ENCODE results near the gene PPP1CB. TPM values are rescaled to one million over a fixed set of nuclear protein-coding genes. Genes with fewer than 3 reads are reported as not detected.

Gene PPP1CB
- total and polyA plus RNA-seq, 5 donors = 126 to 417 (median 380) TPM

- Histone ChIP-seq H3K27ac (ENCODE audit: low read length) (no peak overlapping the region), H3K4me3 (ENCODE audit: low read length) (no peak overlapping the region), H3K9me3 (ENCODE audit: control insufficient read depth, low read length) (no peaks in the 10 kb centered on the region), H3K4me1 (ENCODE audit: control insufficient read depth, insufficient read depth, low read length) (no peaks in the 10 kb centered on the region), H3K27me3 (ENCODE audit: control insufficient read depth, insufficient read depth) (no peaks in the 10 kb centered on the region)
- DNase-seq (no peak), ATAC-seq (peak; percentile 19 to 74)
- intact Hi-C loops (cut with DNase I) = no loop called here
- 4% methylated on average over 8 of the region's 8 CpGs for WGBS
These were observed 69.8 kb downstream of the PPP1CB start for GRCh38 chr2:28821295-28821958.

- H3K27ac ChIP-seq (ENCODE audit: low read length) = no peak overlapping the region
- H3K9me3 ChIP-seq (ENCODE audit: control insufficient read depth, low read length) = no peaks in the 10 kb centered on the region
- intact Hi-C loops (cut with DNase I) = no loop called here
- no peaks in the 10 kb centered on the region for H3K27me3 ChIP-seq (ENCODE audit: control insufficient read depth, insufficient read depth)
- ATAC-seq (no peak), DNase-seq (no peak)
- H3K4me3 ChIP-seq (ENCODE audit: low read length) = no peak overlapping the region
- no peaks in the 10 kb centered on the region for H3K4me1 ChIP-seq (ENCODE audit: control insufficient read depth, insufficient read depth, low read length)
These were observed 70.4 kb downstream of the PPP1CB start for GRCh38 chr2:28822036-28822435.

GRCh38 chr2:28824207-28824606 lies 72.6 kb downstream of the PPP1CB start:
- H3K9me3 ChIP-seq (ENCODE audit: control insufficient read depth, low read length) = no peaks in the 10 kb centered on the region
- 96% methylated on average over 2 of the region's 2 CpGs for WGBS
- ATAC-seq (no peak), DNase-seq (no peak)
- no peaks in the 10 kb centered on the region for H3K4me1 ChIP-seq (ENCODE audit: control insufficient read depth, insufficient read depth, low read length)
- intact Hi-C loops (cut with DNase I) = no loop called here
- H3K27ac ChIP-seq (ENCODE audit: low read length) = no peak overlapping the region
- no peak overlapping the region for H3K4me3 ChIP-seq (ENCODE audit: low read length)
- no peaks in the 10 kb centered on the region for H3K27me3 ChIP-seq (ENCODE audit: control insufficient read depth, insufficient read depth)

GRCh38 chr2:28824870-28825269 lies 73.2 kb downstream of the PPP1CB start:
- H3K4me3 ChIP-seq (ENCODE audit: low read length) = no peak overlapping the region
- intact Hi-C loops (cut with DNase I) = no loop called here
- no peak for ATAC-seq
- H3K27ac ChIP-seq (ENCODE audit: low read length) = no peak overlapping the region
- no peak for DNase-seq
- H3K27me3 ChIP-seq (ENCODE audit: control insufficient read depth, insufficient read depth) = no peaks in the 10 kb centered on the region
- no peaks in the 10 kb centered on the region for H3K4me1 ChIP-seq (ENCODE audit: control insufficient read depth, insufficient read depth, low read length)
- H3K9me3 ChIP-seq (ENCODE audit: control insufficient read depth, low read length) = no peaks in the 10 kb centered on the region

- Histone ChIP-seq H3K9me3 (ENCODE audit: control insufficient read depth, low read length) (no peaks in the 10 kb centered on the region), H3K4me3 (ENCODE audit: low read length) (no peak overlapping the region), H3K4me1 (ENCODE audit: control insufficient read depth, insufficient read depth, low read length) (no peaks in the 10 kb centered on the region), H3K27me3 (ENCODE audit: control insufficient read depth, insufficient read depth) (no peaks in the 10 kb centered on the region), H3K27ac (ENCODE audit: low read length) (no peak overlapping the region)
- intact Hi-C loops (cut with DNase I) = no loop called here
- no peak for ATAC-seq
- 77% methylated on average over 2 of the region's 2 CpGs for WGBS
- DNase-seq = no peak
These were observed 76.8 kb downstream of the PPP1CB start for GRCh38 chr2:28828382-28828781.

GRCh38 chr2:28833740-28834470 lies 82.3 kb downstream of the PPP1CB start:
- Histone ChIP-seq H3K9me3 (ENCODE audit: control insufficient read depth, low read length) (no peaks in the 10 kb centered on the region), H3K4me3 (ENCODE audit: low read length) (no peak overlapping the region), H3K27ac (ENCODE audit: low read length) (no peak overlapping the region), H3K27me3 (ENCODE audit: control insufficient read depth, insufficient read depth) (no peaks in the 10 kb centered on the region), H3K4me1 (ENCODE audit: control insufficient read depth, insufficient read depth, low read length) (no peaks in the 10 kb centered on the region)
- DNase-seq (no peak), ATAC-seq (no peak)
- intact Hi-C loops (cut with DNase I) = no loop called here
- 90% methylated on average over 2 of the region's 2 CpGs for WGBS

- 36% methylated on average over 2 of the region's 2 CpGs for WGBS
- no peak for ATAC-seq
- no peak for DNase-seq
These were observed 84.2 kb downstream of the PPP1CB start for GRCh38 chr2:28835781-28836180.

GRCh38 chr2:28838971-28839370 lies 87.3 kb downstream of the PPP1CB start:
- H3K4me3 ChIP-seq (ENCODE audit: low read length) = no peak overlapping the region
- no peak for ATAC-seq
- no peaks in the 10 kb centered on the region for H3K27me3 ChIP-seq (ENCODE audit: control insufficient read depth, insufficient read depth)
- intact Hi-C loops (cut with DNase I) = no loop called here
- 91% methylated on average over 2 of the region's 2 CpGs for WGBS
- no peaks in the 10 kb centered on the region for H3K4me1 ChIP-seq (ENCODE audit: control insufficient read depth, insufficient read depth, low read length)
- H3K27ac ChIP-seq (ENCODE audit: low read length) = no peak overlapping the region
- no peak for DNase-seq
- no peaks in the 10 kb centered on the region for H3K9me3 ChIP-seq (ENCODE audit: control insufficient read depth, low read length)

More at GRCh38 chr2:28835781-28836180, 84.2 kb downstream of the PPP1CB start:
- no peaks in the 10 kb centered on the region for H3K9me3 ChIP-seq (ENCODE audit: control insufficient read depth, low read length)
- no peaks in the 10 kb centered on the region for H3K4me1 ChIP-seq (ENCODE audit: control insufficient read depth, insufficient read depth, low read length)
- H3K4me3 ChIP-seq (ENCODE audit: low read length) = no peak overlapping the region
- no peaks in the 10 kb centered on the region for H3K27me3 ChIP-seq (ENCODE audit: control insufficient read depth, insufficient read depth)
- no peak overlapping the region for H3K27ac ChIP-seq (ENCODE audit: low read length)
- intact Hi-C loops (cut with DNase I) = no loop called here

- intact Hi-C loops (cut with DNase I) = no loop called here
- Histone ChIP-seq H3K4me1 (ENCODE audit: control insufficient read depth, insufficient read depth, low read length) (no peaks in the 10 kb centered on the region), H3K27ac (ENCODE audit: low read length) (no peak overlapping the region), H3K4me3 (ENCODE audit: low read length) (no peak overlapping the region), H3K27me3 (ENCODE audit: control insufficient read depth, insufficient read depth) (no peaks in the 10 kb centered on the region), H3K9me3 (ENCODE audit: control insufficient read depth, low read length) (no peaks in the 10 kb centered on the region)
- WGBS = 59% methylated on average over 3 of the region's 3 CpGs
- DNase-seq = no peak
- no peak for ATAC-seq
These were observed 90.4 kb downstream of the PPP1CB start for GRCh38 chr2:28842042-28842441.

All from right cardiac atrium (tissue), 5 donors.